ENCODE measurements around the gene CCDC175. TPM values are rescaled to one million over a fixed set of nuclear protein-coding genes. Genes with fewer than 3 reads are reported as not detected.

Gene CCDC175
- total RNA-seq, 1 donor from 2014 or later: not detected

DNA sequence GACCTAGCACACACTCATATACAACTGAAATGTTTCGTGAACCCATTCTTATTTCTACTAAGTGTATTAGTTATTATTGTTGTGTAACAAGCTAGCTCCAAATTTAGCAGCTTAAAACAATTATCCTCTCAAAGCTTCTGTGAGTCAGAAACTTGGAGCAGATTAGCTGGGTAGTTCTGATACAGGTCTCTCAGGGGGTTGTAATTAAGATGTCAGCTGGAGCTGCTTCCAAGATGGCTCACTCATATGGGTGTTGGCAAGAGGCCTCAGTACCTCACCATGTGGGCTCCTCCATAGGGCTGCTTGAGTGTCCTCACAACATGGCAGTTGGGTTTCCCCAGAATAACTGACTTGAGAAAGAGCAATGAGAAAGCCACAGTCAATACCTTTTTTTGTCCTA, 121.2 kb downstream of the CCDC175 start:
- DNase-seq (ENCODE audit: low spot score) (no peak), ATAC-seq (peak; percentile 13)
- intact Hi-C loops (cut with DNase I): loop anchor here (5.0 kb wide), 1 partner anchor 333 kb away; no protein-coding TSS in a partner anchor

Other genes with a start within 250 kb of the CCDC175 start
- gene GPR135, start 111.4 kb downstream of the CCDC175 start, total RNA-seq: 6.8 TPM
- gene L3HYPDH, start 92.4 kb downstream of the CCDC175 start, total RNA-seq: 46.1 TPM
- gene JKAMP, start 92.3 kb downstream of the CCDC175 start, total RNA-seq: 37.8 TPM

Data from sciatic nerve (tissue), 2 donors.